Activated CD8-positive, alpha-beta memory T cell treated with anti-CD3 and anti-CD28 coated beads, Interleukin-2, amount 50 U/mL, for 48 hours (primary cell): Measurements from ENCODE around the gene CPNE4.
"Not testable (repeated sequence)": the region's sequence is repeated elsewhere in the genome, so short reads cannot be mapped to it uniquely, and the experiment has no call there.

Experiments used
- DNase-seq: peaks from one replicate; pipeline ENCODE4 v3.0.0-alpha.2; 2020

CPNE4 gene

GRCh38 chr3:131503320-131503635 is 531.5 kb downstream of the CPNE4 start:
- no peak for DNase-seq

- peak; percentile 91 for DNase-seq
Observed at GRCh38 chr3:131502530-131503319, 532.1 kb downstream of the CPNE4 start, which contains the start of gene MRPL3. TSS of gene MRPL3 (minus strand) at chr3:131502971. CDS start at chr3:131502821, 150 bp downstream.

DNA sequence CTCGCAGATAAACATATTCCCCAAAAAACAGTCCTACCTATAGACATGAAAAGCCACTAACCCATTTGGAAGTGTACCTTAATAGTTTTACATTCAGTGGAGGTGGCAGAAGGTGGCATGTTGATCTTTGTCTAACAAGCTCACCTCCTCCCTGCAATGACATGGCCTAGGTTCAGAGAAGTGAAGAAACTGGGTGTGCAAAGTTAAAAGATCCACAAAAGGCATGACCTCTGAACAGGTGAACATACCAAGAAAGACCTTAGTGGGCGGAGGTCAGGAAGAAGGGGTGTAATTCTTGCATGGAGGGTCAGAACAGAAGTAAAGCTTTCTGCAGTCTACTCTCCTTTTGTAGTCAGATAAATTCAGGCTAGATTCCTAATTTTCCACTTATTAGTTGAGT is 532.9 kb downstream of the CPNE4 start:
- DNase-seq: no peak

- no peak for DNase-seq
Observed at GRCh38 chr3:131494706-131495105, 540.1 kb downstream of the CPNE4 start.

DNA sequence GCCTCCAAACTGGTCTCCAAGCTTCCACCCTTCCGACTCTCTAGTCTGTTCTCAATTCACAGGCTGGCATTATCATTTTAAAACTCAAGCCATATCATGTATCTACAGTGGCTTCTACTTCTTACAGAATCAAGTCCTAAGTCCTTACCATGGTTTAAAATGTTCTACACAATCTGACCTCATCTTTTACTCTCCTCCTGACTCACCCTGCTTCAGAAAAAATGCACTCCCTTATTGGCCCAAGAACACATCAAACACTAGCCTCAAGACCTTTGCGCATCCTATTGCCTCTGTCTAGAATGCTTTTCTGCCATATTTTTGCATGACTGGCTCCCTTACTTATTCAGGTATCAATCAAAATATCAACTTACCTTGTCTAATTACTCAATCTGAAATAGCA is 543.0 kb downstream of the CPNE4 start:
- DNase-seq: no peak

GRCh38 chr3:131491084-131491483 is 543.7 kb downstream of the CPNE4 start:
- DNase-seq: no peak

DNA sequence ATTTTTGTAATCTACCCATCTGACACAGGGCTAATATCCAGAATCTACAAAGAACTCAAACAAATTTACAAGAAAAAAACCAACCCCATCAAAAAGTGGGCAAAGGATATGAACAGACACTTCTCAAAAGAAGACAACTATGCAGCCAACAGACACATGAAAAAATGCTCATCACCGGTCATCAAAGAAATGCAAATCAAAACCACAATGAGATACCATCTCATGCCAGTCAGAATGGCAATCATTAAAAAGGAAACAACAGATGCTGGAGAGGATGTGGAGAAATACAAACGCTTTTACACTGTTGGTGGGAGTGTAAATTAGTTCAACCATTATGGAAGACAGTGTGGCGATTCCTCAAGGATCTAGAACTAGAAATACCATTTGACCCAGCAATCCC is 548.3 kb downstream of the CPNE4 start:
- not testable (repeated sequence) for DNase-seq

- no peak for DNase-seq
Observed at GRCh38 chr3:131485119-131485518, 549.7 kb downstream of the CPNE4 start.

- DNase-seq: no peak
Observed at GRCh38 chr3:131484496-131485111, 550.2 kb downstream of the CPNE4 start.
